DOHH2 (cell line): ENCODE data around the gene CIC.

Experiments
- H3F3A ChIP-seq: fragments of 200-600 bp; sonication (generic), shearing (Covaris generic); 2 replicates; pipeline ENCODE4 v1.6.0; 2016; ENCODE audit warnings: antibody characterized with exemption, mild to moderate bottlenecking; ENCODE audit not compliant: control insufficient read depth, insufficient read depth
- H3K27ac ChIP-seq: fragments of 200-600 bp; sonication (generic); 2 replicates; pipeline ENCODE4 v1.5.1; 2014; ENCODE audit warnings: low read depth, mild to moderate bottlenecking, low read length, moderate library complexity
- H3K27me3 ChIP-seq: fragments of 200-600 bp; sonication (generic); 2 replicates; pipeline ENCODE4 v1.6.1; 2014; ENCODE audit warnings: mild to moderate bottlenecking, low read length, mixed read lengths; ENCODE audit not compliant: control insufficient read depth
- H3K36me3 ChIP-seq: fragments of 200-600 bp; sonication (generic); 2 replicates; pipeline ENCODE4 v1.6.1; 2014; ENCODE audit warnings: mild to moderate bottlenecking, low read length, moderate library complexity, mixed read lengths; ENCODE audit not compliant: control insufficient read depth
- H3K4me1 ChIP-seq: fragments of 200-600 bp; sonication (generic); 2 replicates; pipeline ENCODE4 v1.6.1; 2014; ENCODE audit warnings: mild to moderate bottlenecking, low read length, mixed read lengths; ENCODE audit not compliant: control insufficient read depth
- H3K4me2 ChIP-seq: fragments of 200-600 bp; sonication (generic); 2 replicates; pipeline ENCODE4 v1.6.0; 2014; ENCODE audit warnings: mild to moderate bottlenecking, low read length, moderate library complexity
- H3K4me3 ChIP-seq: fragments of 200-600 bp; sonication (generic); 2 replicates; pipeline ENCODE4 v1.5.1; 2014; ENCODE audit warnings: mild to moderate bottlenecking, low read length, mixed read lengths
- H3K79me2 ChIP-seq: fragments of 200-600 bp; sonication (generic); 2 replicates; pipeline ENCODE4 v1.6.1; 2014; ENCODE audit warnings: mild to moderate bottlenecking, low read length, mixed read lengths; ENCODE audit not compliant: control insufficient read depth
- H3K9me2 ChIP-seq: fragments of 200-600 bp; sonication (generic); replicated peaks from 2 replicates; pipeline ENCODE4 v1.6.1; 2014; ENCODE audit warnings: mild to moderate bottlenecking, low read length, mixed read lengths; ENCODE audit not compliant: control insufficient read depth
- H3K9me3 ChIP-seq: fragments of 200-600 bp; sonication (generic); 2 replicates; pipeline ENCODE4 v1.6.1; 2014; ENCODE audit warnings: antibody characterized with exemption, low read length, mixed read lengths; ENCODE audit not compliant: control insufficient read depth, insufficient read depth
- H4K20me1 ChIP-seq: fragments of 200-600 bp; sonication (generic); 2 replicates; pipeline ENCODE4 v1.6.0; 2014; ENCODE audit warnings: low read depth, mild to moderate bottlenecking, antibody characterized with exemption, low read length, moderate library complexity; ENCODE audit not compliant: control insufficient read depth, insufficient read depth
- EZH2phosphoT487 ChIP-seq: fragments of 200-600 bp; sonication (generic); IDR thresholded peaks from 2 replicates; pipeline ENCODE4 v1.6.1; 2017; ENCODE audit warnings: borderline replicate concordance, mild to moderate bottlenecking, antibody characterized with exemption, low read length, moderate library complexity, mixed read lengths
- TF ChIP-seq, protein P1 (sequence below): fragments of 200-600 bp; sonication (generic); IDR thresholded peaks from one replicate; pipeline ENCODE4 v1.5.1; 2014; ENCODE audit warnings: antibody characterized with exemption, mild to moderate bottlenecking, low read depth, low read length; ENCODE audit not compliant: poor library complexity, severe bottlenecking

CIC gene

DNA sequence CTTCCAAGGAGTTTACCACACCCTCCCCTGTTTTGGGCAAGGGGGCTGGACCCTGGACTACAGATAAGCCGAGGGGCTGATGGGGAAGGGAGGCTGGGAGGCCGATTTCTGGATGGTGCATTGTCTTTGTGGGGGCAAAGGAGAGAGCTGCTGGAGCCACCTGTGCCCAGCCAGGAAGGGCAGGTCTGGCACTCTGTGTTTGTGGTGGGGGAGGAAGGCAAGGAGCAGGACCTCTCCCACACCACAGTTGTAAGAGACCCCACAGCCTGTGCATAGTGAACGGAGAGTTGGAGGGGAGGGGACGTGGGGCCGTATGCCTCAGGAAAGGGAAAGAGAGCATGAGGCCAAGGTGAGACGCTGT lies 16.9 kb downstream of the CIC start:
- Histone ChIP-seq H3K27ac (peak overlapping the region; percentile 61), H3K27me3 (no peaks in the 10 kb centered on the region), H4K20me1 (0 out of 2 replicates have a peak, but pooled peaks cover 3% of the 10 kb centered on the region), H3K9me2 (no peaks in the 10 kb centered on the region), H3F3A (peaks cover 12% of the 10 kb centered on the region), H3K9me3 (no peaks in the 10 kb centered on the region), H3K4me1 (peaks cover 46% of the 10 kb centered on the region), H3K4me3 (peak overlapping the region; percentile 75), H3K79me2 (peaks cover 38% of the 10 kb centered on the region), H3K36me3 (peaks cover 52% of the 10 kb centered on the region), H3K4me2 (peak overlapping the region; percentile 87)
- no peak for TF ChIP-seq EZH2phosphoT487
- TF ChIP-seq, protein P1, sequence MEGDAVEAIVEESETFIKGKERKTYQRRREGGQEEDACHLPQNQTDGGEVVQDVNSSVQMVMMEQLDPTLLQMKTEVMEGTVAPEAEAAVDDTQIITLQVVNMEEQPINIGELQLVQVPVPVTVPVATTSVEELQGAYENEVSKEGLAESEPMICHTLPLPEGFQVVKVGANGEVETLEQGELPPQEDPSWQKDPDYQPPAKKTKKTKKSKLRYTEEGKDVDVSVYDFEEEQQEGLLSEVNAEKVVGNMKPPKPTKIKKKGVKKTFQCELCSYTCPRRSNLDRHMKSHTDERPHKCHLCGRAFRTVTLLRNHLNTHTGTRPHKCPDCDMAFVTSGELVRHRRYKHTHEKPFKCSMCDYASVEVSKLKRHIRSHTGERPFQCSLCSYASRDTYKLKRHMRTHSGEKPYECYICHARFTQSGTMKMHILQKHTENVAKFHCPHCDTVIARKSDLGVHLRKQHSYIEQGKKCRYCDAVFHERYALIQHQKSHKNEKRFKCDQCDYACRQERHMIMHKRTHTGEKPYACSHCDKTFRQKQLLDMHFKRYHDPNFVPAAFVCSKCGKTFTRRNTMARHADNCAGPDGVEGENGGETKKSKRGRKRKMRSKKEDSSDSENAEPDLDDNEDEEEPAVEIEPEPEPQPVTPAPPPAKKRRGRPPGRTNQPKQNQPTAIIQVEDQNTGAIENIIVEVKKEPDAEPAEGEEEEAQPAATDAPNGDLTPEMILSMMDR: peak; percentile 16

DNA sequence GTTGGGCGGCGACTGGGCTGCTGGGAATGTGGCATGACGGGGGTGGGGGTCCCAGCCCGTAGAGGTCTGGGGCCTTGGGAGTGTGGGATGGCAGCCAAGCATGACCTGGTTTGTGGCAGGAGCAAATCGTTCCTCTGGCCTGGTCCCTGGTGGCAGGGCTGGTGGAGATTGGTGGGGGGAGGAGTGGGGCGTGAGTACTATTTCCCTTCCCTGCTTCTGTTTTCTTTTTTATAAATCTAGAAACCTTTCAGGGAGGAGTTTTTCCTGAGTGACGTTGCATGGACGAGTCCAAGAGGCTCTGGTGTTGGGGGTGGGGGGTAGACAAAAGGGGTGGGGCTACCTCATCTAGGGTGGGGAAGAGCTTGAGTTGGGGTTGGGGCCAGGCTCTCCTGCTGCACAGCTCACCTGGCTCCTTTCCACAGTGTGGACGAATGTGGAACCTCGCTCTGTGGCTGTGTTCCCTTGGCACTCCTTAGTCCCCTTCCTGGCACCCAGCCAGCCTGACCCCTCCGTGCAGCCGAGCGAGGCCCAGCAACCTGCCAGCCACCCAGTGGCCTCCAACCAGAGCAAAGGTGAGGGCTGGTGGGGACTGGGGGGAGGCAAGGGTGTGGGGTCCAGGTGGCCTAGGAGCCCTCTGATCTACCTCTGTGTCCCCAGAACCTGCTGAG lies 17.4 kb downstream of the CIC start:
- Histone ChIP-seq H3K27ac (peak overlapping the region; percentile 61), H3K4me2 (peak overlapping the region; percentile 87), H3F3A (peaks cover 12% of the 10 kb centered on the region), H3K79me2 (peaks cover 34% of the 10 kb centered on the region), H3K36me3 (peaks cover 57% of the 10 kb centered on the region), H3K9me3 (no peaks in the 10 kb centered on the region), H4K20me1 (0 out of 2 replicates have a peak, but pooled peaks cover 3% of the 10 kb centered on the region), H3K4me3 (peak overlapping the region; percentile 75), H3K9me2 (no peaks in the 10 kb centered on the region), H3K27me3 (no peaks in the 10 kb centered on the region), H3K4me1 (peaks cover 42% of the 10 kb centered on the region)
- no peak for TF ChIP-seq EZH2phosphoT487
- TF ChIP-seq, protein P1: no peak

DNA sequence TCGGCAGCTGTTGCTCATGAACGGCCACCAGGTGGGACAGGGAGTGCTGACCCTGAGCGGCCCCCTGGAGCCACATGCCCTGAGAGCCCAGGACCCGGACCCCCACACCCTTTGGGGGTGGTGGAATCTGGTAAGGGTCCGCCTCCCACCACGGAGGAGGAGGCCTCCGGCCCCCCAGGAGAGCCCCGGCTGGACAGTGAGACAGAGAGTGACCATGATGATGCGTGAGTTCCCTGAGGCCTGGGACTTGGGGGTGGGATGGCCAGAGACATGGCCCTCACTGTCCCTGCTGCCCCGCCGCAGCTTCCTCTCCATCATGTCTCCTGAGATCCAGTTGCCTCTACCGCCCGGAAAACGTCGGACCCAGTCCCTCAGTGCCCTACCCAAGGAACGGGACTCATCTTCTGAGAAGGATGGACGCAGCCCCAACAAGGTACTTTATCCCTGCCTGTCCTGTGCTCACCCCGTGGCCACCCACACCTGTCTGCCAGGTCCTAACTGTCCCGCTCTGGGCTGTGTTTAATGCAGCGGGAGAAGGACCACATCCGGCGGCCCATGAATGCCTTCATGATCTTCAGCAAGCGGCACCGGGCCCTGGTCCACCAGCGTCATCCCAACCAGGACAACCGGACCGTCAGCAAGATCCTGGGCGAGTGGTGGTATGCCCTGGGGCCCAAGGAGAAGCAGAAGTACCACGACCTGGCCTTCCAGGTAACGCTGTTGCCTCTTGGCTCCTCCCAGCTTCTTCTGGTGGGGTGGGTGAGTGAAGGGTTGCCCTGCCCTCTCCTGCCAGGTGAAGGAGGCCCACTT lies 18.2 kb downstream of the CIC start:
- H3K9me3 ChIP-seq: no peaks in the 10 kb centered on the region
- H3K27me3 ChIP-seq: no peaks in the 10 kb centered on the region
- H3K9me2 ChIP-seq: no peaks in the 10 kb centered on the region
- 0 out of 2 replicates have a peak, but pooled peaks cover 3% of the 10 kb centered on the region for H4K20me1 ChIP-seq
- H3K79me2 ChIP-seq: peaks cover 29% of the 10 kb centered on the region
- peaks cover 10% of the 10 kb centered on the region for H3F3A ChIP-seq
- H3K4me2 ChIP-seq: peak overlapping the region; percentile 87; the same call in 1 of the 2 replicates
- no peak overlapping the region for H3K27ac ChIP-seq
- H3K36me3 ChIP-seq: peaks cover 65% of the 10 kb centered on the region
- no peak for TF ChIP-seq EZH2phosphoT487
- TF ChIP-seq, protein P1: no peak
- peaks cover 34% of the 10 kb centered on the region for H3K4me1 ChIP-seq
- H3K4me3 ChIP-seq: no peak overlapping the region
